T47D (cell line): ENCODE results near the gene SCYGR2.
A peak's percentile ranks its signal among the peaks of the same experiment; 100 is the strongest.
"Not testable (repeated sequence)": the region's sequence is repeated elsewhere in the genome, so short reads cannot be mapped to it uniquely, and the experiment has no call there.

Experiments
- DNase-seq, 2 experiments: peaks; one replicate each; pipeline versions ENCODE4 v3.0.0 to v3.0.0-alpha.2; 2011 to 2012; ENCODE audit warnings: low read depth in 1 of 2, low spot score in 1 of 2
- JUND ChIP-seq: IDR thresholded peaks from 2 replicates; pipeline ENCODE4 v1.6.1; 2012; ENCODE audit warnings: low read depth
- in situ Hi-C: cut with HindIII; loops from 2 replicates; pipeline ENCODE4 v1.10.0; 2016; ENCODE audit warnings: low sequenced_read_pairs, low pct_unique_long_range_greater_than_20kb

SCYGR2 gene, protein sequence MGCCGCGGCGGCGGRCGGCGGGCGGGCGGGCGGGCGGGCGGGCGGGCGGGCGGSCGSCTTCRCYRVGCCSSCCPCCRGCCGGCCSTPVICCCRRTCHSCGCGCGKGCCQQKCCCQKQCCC

DNA sequence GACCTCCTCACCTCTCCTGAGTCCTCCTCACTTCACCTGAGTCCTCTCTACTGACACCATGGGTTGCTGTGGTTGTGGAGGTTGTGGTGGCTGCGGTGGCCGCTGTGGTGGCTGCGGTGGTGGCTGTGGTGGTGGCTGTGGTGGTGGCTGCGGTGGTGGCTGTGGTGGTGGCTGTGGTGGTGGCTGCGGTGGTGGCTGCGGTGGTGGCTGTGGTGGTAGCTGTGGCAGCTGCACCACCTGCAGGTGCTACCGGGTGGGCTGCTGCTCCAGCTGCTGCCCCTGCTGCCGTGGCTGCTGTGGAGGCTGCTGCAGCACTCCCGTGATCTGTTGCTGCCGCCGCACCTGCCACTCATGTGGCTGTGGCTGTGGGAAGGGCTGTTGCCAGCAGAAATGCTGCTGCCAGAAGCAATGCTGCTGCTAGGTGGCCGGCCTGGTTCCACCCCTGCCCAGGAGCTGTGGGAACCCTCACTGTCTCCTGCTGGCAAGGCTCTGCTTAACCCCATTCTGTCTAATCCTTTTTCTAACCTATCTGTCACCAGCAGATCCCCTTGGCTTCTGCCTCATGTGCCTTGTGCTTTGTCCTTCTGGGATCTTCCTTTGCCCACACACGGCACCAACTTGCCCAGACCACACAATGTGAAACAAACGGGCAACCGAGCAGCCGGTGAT, at the start of gene SCYGR2:
TSS of gene SCYGR2 (plus strand) at position 59 of the 669 bp plus-strand sequence. CDS start at position 59, 0 bp downstream.
- DNase-seq, in situ Hi-C loops: not testable (repeated sequence)

DNA sequence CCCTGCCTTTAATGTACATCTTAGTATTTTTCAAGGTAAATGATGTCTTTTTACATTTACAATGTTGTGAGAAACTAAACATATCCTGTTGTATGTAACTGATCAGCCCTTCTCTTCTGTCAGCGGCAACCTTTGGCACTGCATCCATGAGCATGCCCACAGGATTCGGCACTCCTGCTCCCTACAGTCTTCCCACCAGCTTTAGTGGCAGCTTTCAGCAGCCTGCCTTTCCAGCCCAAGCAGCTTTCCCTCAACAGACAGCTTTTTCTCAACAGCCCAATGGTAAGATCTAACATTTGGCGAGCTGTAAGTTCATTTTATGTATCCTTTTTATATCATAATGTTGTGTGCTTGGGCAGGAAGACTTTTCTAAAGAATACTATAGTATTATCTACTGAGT, 46.9 kb upstream of the SCYGR2 start:
- TF ChIP-seq JUND, result no peak
- in situ Hi-C loops, result no loop called here
- no peak for DNase-seq

DNA sequence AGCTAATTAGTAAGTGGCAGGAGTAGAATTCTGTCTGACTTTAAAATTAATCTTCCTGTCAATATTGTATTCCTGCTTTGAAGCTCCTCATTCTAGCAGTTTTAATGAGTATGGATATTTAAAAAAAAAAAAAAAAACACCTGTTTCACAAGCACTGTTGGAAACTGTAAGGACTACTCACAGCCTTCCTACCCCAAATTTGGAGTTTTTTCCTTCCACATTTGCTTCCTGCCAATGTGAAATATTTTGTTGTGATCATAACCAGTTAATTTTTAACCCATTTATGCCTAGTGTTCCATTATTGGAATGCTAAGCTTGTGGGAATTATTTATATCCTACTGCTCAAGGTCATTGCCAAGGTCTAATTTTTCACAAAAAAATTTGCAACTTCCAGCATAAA, 36.1 kb upstream of the SCYGR2 start:
- DNase-seq, result no peak
- no peak for TF ChIP-seq JUND
- in situ Hi-C loops, result no loop called here

DNA sequence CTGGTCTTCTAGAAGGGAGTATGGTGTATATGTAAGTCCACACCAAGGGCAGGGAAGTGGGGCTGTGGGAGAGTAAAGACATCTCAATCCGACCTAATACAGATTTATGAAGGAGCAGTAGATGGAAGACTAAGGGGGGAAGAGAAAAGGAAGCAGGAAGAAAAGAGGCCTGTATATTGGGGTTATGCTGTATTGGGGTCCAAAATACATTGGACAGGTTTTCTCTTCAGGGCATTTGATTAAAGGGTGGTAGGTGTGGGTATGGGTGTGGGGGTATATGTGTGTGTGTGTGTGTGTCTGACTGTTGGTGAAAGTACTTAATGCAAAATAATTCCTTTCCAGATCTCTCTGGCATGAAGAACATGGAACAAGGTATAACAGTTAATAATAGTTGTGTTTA, 33.6 kb upstream of the SCYGR2 start:
- no peak for DNase-seq
- in situ Hi-C loops, result no loop called here
- no peak for TF ChIP-seq JUND

DNA sequence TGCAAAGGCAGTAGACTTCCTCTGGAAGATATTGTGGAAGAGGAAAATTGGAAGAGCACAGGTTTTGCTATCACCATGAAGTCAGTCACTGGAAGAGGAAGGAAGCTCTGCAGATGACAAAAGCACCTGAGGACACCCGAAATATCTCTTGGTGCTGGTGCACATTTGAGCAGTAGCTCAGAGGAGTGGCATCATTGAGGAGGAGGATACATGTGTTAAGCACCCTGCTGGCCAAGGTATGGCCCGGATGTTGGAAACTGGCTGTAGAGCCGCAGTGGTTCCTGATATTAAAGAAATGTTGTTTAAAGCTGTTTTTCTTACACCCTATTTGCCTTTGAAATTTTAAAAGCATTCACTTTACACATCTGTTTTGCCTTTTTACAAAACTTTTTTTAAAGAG, 32.7 kb upstream of the SCYGR2 start:
- TF ChIP-seq JUND, result no peak
- in situ Hi-C loops, result no loop called here
- no peak for DNase-seq

DNA sequence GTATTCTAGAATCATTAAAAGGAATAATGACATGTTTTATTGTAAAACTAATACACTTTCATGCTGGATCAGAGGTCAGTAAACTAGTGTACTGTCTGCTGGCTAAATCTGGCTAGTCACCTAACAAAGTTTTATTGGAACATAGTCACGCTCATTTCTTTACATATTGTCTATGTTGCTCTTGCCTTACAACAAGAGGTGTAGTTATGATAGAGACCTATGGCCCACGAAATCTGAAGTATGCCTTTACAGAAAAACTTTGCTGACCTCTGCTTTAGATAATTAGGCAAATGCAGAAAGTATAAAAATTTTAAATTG, 29.9 kb upstream of the SCYGR2 start:
- DNase-seq, result no peak
- no peak for TF ChIP-seq JUND
- in situ Hi-C loops, result no loop called here

DNA sequence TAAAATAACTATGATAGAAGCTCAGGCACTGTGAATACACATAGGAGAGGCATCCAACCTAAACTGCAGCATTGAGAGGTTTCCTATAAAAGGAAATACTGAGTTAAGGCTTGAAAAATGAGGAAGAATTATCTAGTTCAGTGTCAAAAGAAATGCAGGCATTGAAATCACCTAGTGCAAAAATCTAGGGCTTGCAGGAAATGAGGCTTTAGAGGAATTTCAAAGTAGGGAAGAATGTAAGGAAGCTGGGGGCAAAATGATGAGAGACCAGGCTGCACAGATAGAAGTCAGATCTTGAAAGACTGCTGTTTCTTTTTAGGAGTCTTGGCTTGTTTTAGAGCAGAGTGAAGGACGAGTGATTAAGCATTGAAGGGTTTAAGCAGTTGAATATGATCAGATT, 28.1 kb upstream of the SCYGR2 start:
- DNase-seq, result no peak
- in situ Hi-C loops, result no loop called here
- TF ChIP-seq JUND, result no peak

DNA sequence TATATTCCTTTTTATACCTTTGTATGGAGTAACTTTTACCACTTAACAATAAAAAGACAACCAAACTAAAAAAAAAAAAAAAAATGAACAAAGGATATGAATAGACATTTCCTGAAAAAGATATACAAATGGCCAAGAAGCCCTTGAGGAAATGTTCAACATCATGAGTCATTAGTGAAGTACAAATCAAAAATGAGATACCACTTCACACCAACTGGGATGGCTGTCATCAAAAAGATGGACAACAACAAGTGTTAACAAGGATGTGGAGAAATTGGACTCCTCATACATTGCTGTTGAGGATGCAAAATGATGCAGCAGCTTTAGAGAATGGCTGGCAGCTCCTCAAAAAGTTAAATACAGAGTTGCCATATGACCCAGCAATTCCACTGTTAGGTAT, 22.6 kb upstream of the SCYGR2 start:
- no peak for DNase-seq
- in situ Hi-C loops, result no loop called here
- no peak for TF ChIP-seq JUND

DNA sequence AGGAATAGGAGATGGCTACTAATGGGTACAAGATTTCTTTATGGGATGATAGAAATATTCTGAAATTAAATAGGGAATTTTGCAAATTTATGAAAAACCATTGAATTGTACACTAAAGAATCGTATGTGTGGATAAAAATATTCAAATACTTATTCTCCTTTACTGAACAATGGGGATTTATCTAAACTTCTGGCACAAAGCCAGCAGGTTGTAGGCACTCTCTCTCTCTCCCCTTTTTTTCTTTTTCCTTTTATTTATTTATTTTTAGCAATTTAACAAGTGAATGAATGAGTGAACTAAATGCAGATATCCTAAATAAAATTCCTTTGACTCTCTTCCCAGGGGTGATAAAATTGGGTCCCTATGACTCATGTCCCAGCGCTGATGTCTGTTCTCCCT, 21.9 kb upstream of the SCYGR2 start:
- in situ Hi-C loops, result no loop called here
- TF ChIP-seq JUND, result no peak
- DNase-seq, result no peak

DNA sequence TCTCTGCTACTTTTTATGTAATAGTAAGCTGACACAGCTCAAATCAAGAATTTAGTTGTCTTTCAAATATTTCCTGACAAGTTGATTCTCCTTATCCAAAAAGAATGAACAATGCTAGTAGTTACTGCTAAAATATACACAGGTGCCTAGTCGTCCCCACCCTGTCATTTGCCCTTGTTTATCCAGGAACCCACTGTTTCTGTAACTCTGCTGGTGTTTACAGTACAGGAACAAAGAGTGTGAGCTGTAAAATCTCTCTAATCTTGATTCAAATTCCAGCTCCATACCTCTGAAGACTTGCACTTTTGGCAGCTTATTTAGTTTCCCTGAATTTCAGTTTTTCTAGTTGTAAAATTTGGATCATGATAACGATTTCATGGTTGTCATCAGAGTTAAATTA, 21.1 kb upstream of the SCYGR2 start:
- in situ Hi-C loops, result no loop called here
- DNase-seq, result no peak
- no peak for TF ChIP-seq JUND

DNA sequence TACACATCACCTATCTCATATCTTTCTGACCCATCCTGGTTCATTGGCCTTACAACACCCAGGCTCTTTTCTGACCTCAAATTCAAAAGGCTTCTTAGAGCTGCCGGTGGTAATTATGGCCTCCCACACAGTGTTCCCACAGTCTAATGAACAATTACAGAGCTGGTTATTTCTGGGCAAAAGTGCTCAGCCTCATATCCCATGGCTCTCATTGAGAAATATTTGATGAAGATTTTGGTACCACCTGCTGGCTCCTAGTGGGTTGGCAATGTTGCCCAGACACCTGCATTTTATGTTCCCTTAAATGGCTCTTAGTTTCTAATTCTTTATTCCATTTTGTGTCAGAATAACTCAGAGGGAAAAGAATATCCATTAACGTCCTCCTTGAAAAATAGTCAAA, 20.1 kb upstream of the SCYGR2 start:
- peak in 1 of 2 experiments; percentile 2 for DNase-seq
- TF ChIP-seq JUND, result no peak
- in situ Hi-C loops, result no loop called here

DNA sequence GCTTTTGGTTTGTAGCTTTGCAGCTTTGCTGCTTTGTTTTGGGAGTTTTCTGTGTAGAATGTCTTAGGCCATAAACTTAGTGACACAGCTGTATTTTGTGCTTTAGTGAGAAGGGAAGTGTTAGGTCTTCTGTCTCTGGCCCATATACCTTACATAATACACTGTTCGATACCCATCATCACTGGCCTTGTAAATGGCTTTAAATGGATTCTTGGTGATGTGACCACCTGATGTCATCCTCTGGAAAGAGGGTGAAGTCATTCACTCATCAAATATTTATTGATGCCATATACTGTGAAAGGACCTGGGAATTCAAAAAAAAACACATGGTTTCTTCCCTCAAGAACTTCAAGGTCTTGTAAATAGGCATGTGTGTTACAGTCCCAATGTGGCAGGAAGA, 18.9 kb upstream of the SCYGR2 start:
- no peak for DNase-seq
- in situ Hi-C loops, result no loop called here
- TF ChIP-seq JUND, result no peak

DNA sequence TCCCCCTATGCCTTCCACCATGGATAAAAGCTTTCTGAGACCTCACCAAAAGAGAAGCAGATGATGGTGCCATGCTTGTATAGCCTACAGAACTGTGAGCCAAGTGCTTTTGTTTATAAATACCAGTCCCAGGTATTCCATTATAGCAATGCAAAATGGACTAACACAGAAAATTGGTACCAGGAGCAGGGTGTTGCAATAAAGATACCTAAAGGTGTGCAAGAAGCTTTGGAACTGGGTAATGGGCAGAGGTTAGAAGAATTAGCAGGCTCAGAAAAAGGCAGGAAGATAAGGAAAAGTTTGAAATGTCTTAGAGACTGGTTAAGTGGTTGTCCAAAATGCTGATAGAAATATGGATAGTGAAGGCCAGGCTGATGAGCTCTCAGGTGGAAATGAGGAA, 16.3 kb upstream of the SCYGR2 start:
- in situ Hi-C loops, result no loop called here
- no peak for TF ChIP-seq JUND
- DNase-seq, result no peak

DNA sequence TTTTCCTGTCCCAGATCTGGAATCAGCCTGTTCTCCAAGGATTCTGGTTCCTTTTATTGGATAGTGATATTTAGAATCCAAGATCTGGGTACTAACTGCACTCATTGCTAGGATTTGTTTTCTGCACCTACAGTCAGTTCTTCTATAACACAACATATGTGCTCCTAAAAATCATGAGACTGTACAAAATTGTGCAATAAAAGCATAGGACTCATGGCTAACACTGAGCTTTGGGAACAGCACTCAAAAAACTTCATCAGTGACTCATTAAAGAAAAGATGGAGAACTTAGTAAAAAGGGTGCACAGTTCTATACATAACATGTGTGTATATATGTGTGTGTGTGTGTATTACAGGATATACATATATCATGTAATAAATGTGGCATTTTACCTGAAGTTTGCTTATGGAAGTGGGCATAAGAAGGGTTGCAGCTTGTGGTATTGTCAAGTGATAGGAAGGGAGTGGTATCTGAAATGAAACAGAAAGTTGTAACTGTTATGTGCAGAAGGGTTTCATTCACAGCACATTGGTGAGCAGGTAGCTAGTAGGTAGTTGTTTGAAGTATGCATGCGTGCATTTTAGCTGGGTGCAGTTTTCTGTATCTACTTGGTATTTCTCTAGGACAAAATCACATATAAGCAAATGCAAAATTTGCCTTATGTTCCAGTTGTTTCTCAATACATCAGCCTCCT, 5.9 kb upstream of the SCYGR2 start:
- in situ Hi-C loops, result no loop called here
- no peak for DNase-seq
- no peak for TF ChIP-seq JUND
